NCI-H526 treated with DMSO at 0.1 percent for 48 hours (cell line): ENCODE measurements around the gene MRC2.
"Not testable (repeated sequence)": the region's sequence is repeated elsewhere in the genome, so short reads cannot be mapped to it uniquely, and the experiment has no call there.

ENCODE experiments used
- DNase-seq: peaks from one replicate; lab custom pipeline; 2025; lab: John Stamatoyannopoulos, UW

The MRC2 gene

GRCh38 chr17:62627219-62627903 lies at the start of gene MRC2:
TSS of gene MRC2 (plus strand) at chr17:62627670. CDS start at chr17:62627803, 133 bp downstream.
- DNase-seq, result no peak

- DNase-seq, result no peak
Measured at GRCh38 chr17:62578757-62579487, 48.5 kb upstream of the MRC2 start.

GRCh38 chr17:62580947-62581346 lies 46.5 kb upstream of the MRC2 start:
- DNase-seq, result no peak

- DNase-seq, result no peak
Measured at GRCh38 chr17:62581764-62582163, 45.7 kb upstream of the MRC2 start.

DNA sequence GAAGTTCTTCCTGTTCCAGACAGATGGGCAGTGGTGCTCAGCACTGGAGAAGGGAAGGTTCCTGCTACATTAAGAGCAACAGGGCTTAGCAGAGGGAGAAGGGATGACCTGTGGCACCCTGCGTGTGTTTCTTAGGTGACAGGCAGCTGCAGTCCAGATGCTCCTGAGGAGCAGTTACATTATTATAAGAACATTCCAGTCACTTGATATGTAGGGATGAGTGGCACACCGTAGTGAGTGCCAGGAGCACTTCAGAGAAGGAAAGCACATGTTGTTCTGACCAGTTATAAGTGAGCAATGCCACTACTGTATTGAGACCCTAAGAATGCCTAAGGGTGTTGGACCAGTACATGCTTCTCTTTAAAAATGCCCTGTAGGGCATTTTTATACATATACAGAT lies 39.9 kb upstream of the MRC2 start:
- DNase-seq, result no peak

DNA sequence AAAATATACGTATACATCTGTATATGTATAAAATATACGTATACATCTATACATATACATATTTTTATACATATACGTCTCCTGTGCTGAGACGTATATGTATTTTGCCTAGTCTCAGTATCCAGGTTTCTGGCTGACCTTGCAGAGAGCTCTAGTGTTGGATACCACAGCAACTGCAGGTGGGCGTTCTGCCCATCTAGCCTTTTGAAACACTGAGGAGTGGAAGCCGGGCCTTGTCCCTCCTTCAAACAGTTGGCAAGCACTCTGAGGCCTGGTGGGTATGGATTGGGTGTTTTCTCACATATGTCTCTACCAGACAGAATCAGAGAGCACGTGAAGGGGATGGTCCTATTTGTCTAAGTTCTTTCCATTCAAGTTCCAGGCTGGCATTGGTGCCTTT lies 39.4 kb upstream of the MRC2 start:
- no peak for DNase-seq

DNA sequence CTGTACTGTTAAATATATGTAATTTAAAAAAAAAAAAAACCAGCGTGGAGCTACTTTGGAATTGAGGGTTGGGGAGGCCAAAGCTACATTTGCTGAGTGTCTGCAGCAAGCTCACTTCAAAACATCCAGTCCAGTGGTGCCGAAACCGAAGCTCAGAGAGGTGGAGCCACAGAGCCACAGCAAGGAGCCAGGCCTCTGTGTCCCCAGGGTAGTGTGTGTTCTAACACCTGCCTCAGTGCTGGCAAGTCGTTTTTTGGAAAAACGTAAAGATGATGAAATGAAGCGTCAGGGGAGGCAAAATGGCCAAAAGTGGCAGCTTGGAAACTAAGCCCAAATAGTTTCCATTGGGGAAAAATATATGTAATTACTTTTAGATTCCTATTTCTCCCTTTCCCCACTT lies 36.1 kb upstream of the MRC2 start:
- DNase-seq, result no peak

DNA sequence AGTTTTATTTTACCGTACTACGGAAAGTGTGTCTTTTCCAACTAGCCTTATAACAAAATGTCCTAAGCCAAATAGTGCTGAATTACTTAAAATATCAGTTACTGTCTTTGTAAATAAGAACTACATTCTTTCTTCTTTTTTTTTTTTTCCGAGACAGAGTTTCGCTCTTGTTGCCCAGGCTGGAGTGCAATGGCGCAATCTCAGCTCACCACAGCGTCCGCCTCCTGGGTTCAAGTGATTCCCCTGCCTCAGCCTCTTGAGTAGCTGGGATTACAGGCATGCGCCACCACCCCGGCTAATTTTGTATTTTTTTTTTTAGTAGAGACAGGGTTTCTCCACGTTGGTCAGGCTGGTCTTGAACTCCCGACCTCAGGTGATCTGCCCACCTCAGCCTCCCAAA lies 35.6 kb upstream of the MRC2 start:
- DNase-seq, result not testable (repeated sequence)

DNA sequence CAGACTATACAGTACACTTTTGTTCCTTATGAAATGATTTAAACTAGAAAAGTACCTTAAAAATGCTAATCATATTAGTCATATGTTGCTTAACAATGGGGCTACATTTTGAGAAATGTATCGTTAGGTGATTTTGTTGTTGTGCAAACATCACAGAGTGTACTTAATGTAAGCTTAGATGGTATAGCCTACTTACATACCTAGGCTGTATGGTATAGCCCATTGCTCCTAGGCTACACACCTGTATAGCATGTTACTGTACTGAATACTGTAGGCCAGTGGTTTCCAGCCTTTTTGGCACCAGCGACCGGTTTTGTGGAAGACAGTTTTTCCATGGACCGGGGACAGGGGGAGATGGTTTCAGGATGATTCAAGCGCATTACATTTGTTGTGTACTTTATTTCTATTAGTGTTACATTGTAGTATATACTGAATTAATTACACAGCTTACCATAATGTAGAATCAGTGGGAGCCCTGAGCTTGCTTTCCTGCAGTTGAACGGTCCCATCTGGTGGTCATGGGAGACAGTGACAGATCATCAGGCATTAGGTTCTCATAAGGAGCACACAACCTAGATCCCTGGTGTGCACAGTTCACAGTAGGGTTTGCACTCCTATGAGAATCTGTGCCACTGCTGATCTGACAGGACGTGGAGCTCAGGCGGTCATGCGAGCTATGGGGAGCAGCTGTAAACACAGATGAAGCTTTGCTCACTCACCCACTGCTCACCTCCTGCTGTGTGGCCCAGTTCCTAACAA lies 35.0 kb upstream of the MRC2 start:
- DNase-seq, result no peak

GRCh38 chr17:62595484-62595883 lies 32.0 kb upstream of the MRC2 start:
- DNase-seq, result no peak

DNA sequence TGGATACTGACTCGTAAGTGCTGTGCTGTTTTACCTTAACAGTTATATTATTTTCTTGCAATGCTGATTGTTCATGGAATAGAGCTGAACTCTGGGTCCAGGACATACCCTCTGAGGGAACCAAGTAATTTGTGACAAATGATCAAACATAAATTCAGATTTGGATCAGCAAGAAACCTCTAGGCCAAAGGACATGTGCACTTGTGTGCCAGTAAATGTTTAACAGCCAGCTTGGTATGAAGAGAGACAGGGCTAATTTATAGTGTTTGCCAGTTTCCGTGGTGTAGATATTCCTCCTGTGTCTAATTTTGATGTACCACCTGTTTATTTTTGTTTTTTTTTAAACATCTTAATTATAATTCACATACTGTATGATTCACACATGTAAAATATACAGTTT lies 30.8 kb upstream of the MRC2 start:
- DNase-seq, result no peak

DNA sequence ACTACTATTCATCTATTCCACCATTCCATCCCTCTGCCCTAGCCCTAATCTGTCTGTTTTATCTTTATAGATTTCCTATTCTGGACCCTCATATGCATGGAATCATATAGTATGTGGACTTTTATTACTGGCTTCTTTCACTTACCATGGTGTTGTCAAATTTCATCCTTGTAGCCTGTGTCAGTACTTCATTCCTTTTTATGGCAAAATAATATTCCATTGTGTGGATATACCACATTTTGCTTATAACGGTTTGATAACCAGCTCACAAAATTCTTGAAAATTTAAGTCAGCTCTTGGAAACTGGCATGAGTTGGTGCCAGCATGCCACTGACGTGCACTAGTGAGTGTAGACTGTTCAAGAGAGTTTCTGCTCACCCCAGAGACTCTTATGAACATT lies 30.3 kb upstream of the MRC2 start:
- no peak for DNase-seq

DNA sequence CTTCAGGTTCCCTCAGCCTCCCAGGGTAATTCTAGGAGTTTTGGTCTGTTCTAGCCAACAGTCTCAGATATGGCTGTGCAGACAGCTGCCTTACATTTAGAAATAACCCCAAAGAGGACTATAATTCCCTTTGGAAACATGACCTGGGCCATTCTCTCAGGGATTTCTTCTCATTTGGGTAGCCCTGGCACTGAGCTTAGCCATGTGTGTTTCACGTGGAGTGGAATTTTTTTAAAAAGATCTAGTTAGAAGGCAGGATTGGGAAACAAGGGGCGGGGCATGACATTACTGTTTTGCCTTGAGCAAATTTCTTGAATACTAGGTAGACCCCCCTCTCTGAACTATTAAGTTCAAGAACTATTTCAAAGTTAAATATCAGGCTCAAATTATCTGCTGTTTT lies 29.6 kb upstream of the MRC2 start:
- DNase-seq, result no peak

DNA sequence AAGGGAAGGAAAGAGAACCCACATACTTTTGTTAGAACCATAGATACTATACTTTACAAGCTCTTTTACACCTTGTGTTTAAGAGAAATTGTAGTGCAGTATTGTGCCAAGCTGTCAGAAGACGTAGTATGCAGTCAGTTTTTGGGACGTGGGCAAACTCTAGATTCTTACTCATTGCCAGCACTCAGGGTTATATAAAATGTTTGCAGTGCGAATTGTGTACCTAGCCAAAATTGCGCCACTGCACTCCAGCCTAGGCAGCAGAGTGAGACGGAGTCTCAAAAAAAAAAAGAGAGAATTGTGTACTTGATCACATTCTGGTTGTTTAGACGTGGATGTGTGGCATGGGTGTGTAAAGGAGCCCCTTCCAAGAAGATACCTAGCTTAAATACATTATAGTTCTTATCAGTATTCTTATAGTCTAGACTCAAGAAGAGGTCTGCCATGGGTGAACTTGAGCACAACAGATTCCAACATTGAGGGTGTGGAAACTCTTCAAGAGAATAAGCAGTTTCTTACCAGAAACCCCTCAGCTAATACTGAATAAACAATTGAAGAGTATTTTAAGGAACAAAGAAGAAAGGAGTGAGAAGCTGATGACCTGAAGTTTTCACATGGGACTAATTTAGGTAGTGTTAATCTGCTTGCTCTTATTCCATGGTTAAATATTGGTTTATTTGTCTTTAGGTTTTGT lies 27.4 kb upstream of the MRC2 start:
- no peak for DNase-seq

DNA sequence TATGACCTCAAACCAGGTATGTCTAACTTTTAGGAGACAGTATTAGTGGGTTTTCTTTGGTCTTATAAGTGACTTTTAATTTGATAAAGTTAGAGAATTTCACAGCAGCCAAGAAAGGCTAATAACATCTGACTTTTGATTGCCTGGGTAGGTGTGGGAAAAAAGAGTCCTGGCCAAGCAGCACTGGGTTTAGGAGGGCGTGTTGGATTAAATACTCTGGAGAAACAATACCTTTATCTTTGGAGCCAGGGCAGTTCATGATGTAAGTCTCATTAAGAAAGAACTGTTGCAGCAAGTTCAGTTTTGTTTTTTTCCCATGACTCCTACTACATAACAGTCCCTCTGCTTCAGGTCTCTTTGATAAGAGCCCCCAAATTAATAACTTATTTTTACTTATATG lies 26.7 kb upstream of the MRC2 start:
- no peak for DNase-seq

GRCh38 chr17:62601471-62601870 lies 26.0 kb upstream of the MRC2 start:
- no peak for DNase-seq

GRCh38 chr17:62603783-62604182 lies 23.7 kb upstream of the MRC2 start:
- DNase-seq, result not testable (repeated sequence)

GRCh38 chr17:62605588-62605987 lies 21.9 kb upstream of the MRC2 start:
- no peak for DNase-seq

GRCh38 chr17:62611292-62611691 lies 16.2 kb upstream of the MRC2 start:
- DNase-seq, result no peak

GRCh38 chr17:62611728-62612127 lies 15.7 kb upstream of the MRC2 start:
- DNase-seq, result no peak

DNA sequence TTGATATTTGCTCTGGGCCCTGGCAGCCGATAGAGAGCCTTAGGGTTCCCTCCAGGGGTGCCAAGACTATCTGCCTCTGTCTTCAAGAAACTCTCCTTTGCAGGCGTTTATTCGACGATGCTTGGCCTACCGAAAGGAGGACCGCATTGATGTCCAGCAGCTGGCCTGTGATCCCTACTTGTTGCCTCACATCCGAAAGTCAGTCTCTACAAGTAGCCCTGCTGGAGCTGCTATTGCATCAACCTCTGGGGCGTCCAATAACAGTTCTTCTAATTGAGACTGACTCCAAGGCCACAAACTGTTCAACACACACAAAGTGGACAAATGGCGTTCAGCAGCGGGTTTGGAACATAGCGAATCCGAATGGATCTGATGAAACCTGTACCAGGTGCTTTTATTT lies 15.2 kb upstream of the MRC2 start:
- DNase-seq, result not testable (repeated sequence)

DNA sequence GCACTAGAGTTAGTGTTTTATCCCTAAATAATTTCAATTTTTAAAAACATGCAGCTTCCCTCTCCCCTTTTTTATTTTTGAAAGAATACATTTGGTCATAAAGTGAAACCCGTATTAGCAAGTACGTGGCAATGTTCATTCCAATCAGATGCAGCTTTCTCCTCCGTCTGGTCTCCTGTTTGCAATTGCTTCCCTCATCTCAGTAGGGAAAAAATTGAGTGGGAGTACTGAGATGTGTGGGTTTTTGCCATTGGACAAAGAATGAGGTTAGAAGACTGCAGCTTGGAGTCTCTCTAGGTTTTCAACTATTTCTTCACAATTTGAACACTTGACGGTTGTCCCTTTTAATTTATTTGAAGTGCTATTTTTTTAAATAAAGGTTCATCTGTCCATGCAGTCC lies 14.4 kb upstream of the MRC2 start:
- DNase-seq, result not testable (repeated sequence)
